ENCODE data around the gene ULK2. TPM values are rescaled to one million over a fixed set of nuclear protein-coding genes. Genes with fewer than 3 reads are reported as not detected.
"Not testable (repeated sequence)": the region's sequence is repeated elsewhere in the genome, so short reads cannot be mapped to it uniquely, and the experiment has no call there.

Gene ULK2
- total RNA-seq, 1 donor from 2014 or later = 25.7 TPM

DNA sequence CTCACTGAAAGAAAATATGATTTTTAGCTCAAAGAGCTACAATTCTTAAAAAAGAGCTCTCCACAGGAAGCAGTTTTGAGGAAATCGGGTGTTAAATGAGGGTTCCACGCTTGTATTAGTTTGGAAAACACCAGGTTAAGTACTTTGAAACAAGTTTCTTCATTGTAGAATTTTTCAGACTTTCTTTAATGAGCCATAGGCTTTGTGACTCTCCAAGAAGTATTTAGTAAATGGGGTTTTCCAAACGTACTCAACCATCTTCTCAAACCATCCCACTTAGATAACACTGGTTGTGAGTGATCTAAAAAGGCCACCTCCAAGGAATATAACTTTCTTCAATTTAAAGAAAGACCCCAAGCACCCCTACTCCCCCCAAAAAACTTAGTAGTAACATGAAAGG, 2.7 kb downstream of the ULK2 start:
- no peak for DNase-seq (ENCODE audit: extremely low spot score, unreplicated experiment)
- Mint-ChIP-seq H3K4me3 (peak overlapping the region; percentile 19), H3K27me3 (no peaks in the 10 kb centered on the region), H3K9me3 (no peaks in the 10 kb centered on the region), H3K4me1 (ENCODE audit: unreplicated experiment) (peaks cover 16% of the 10 kb centered on the region), H3K36me3 (peaks cover 8% of the 10 kb centered on the region), H3K27ac (no peak overlapping the region)
- TF ChIP-seq, protein P1, sequence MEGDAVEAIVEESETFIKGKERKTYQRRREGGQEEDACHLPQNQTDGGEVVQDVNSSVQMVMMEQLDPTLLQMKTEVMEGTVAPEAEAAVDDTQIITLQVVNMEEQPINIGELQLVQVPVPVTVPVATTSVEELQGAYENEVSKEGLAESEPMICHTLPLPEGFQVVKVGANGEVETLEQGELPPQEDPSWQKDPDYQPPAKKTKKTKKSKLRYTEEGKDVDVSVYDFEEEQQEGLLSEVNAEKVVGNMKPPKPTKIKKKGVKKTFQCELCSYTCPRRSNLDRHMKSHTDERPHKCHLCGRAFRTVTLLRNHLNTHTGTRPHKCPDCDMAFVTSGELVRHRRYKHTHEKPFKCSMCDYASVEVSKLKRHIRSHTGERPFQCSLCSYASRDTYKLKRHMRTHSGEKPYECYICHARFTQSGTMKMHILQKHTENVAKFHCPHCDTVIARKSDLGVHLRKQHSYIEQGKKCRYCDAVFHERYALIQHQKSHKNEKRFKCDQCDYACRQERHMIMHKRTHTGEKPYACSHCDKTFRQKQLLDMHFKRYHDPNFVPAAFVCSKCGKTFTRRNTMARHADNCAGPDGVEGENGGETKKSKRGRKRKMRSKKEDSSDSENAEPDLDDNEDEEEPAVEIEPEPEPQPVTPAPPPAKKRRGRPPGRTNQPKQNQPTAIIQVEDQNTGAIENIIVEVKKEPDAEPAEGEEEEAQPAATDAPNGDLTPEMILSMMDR (conservative IDR thresholded peaks at IDR 0.05) = no peak

DNA sequence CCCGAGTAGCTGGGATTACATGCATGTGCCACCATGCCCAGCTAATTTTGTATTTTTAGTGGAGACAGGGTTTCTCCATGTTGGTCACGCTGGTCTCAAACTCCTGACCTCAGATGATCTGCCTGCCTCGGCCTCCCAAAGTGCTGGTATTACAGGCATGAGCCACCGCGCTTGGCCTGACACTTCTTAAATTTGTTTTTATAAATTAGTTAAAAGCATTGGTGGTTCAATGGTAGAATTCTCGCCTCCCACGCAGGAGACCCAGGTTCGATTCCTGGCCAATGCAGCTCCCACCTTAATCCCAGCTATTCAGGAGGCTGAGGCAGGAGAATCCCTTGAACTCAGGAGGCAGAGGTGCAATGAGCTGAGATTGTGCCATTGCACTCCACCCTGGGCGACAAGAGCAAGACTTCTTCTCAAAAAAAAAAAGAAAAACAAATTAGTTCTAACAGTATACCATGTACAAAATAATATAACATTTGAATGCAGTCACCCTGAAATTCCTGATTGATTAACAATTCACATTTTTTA, 7.0 kb downstream of the ULK2 start:
- DNase-seq (ENCODE audit: extremely low spot score, unreplicated experiment) = peak; percentile 18
- peaks cover 20% of the 10 kb centered on the region for H3K36me3 Mint-ChIP-seq
- not testable (repeated sequence) for H3K9me3 Mint-ChIP-seq; H3K27me3 Mint-ChIP-seq; H3K4me1 Mint-ChIP-seq (ENCODE audit: unreplicated experiment); H3K27ac Mint-ChIP-seq; H3K4me3 Mint-ChIP-seq

DNA sequence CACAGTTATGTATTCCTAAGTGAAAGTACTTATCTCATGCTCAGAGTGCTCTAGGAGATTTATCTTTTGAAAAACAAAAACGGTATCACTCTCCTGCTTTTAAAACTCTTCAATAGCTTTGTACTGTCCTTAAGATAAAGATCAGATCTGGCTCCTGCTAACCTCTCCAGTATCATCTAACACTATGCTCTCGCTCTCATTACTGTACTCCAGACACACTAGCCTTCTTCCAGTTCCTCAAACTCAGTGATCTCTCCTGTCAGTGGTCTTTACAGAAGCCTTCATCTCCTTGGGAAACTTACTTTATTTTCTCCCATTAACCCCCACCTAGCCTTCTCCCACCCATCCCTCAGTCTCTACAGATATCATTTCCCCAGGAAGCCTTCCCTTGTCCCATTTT, 10.1 kb downstream of the ULK2 start:
- H3K9me3 Mint-ChIP-seq = no peaks in the 10 kb centered on the region
- H3K4me3 Mint-ChIP-seq = no peak overlapping the region
- TF ChIP-seq, protein P1 (conservative IDR thresholded peaks at IDR 0.05) = no peak
- H3K27me3 Mint-ChIP-seq = no peaks in the 10 kb centered on the region
- no peaks in the 10 kb centered on the region for H3K4me1 Mint-ChIP-seq (ENCODE audit: unreplicated experiment)
- DNase-seq (ENCODE audit: extremely low spot score, unreplicated experiment) = no peak
- no peak overlapping the region for H3K27ac Mint-ChIP-seq
- peaks cover 28% of the 10 kb centered on the region for H3K36me3 Mint-ChIP-seq

DNA sequence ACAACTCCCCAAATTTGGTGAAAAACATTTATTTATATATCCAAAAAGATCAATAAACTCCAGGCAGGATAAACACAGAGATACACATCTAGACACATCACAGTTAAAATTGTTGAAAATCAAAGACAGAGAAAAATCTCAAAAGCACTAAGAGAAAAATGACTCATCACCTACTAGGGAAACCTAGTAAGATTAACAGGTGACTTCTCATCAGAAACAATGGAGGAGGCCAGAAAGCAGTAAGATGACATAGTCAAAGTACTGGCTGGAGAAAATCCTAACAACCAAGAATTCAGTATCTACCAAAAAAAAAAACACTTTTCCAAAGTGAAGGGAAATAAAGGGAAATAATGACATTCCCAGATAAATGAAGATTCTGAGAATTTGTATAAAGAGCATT, 33.8 kb downstream of the ULK2 start:
- TF ChIP-seq, protein P1 (conservative IDR thresholded peaks at IDR 0.05) = no peak
- Mint-ChIP-seq H3K36me3 (peaks cover 31% of the 10 kb centered on the region), H3K4me3 (no peak overlapping the region)

DNA sequence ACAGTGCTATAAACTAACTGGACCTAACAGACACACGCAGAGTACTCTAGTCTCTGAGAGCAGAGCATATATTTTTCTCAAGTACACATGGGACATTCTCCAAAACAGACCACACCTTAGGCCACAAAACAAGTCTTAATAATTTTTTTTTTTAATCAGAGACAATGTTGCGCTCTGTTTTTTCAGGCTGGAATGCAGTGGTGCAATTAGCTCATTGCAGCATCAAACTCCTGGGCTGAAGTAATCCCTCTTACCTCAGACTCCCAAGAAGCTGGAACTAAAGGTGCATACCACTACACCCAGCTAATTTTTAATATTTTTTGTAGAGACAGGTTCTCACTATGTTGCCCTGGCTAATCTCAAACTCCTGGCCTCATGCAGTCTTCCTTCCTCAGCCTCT, 37.7 kb downstream of the ULK2 start:
- no peak overlapping the region for H3K27ac Mint-ChIP-seq
- H3K4me1 Mint-ChIP-seq (ENCODE audit: unreplicated experiment) = no peaks in the 10 kb centered on the region
- no peaks in the 10 kb centered on the region for H3K27me3 Mint-ChIP-seq
- TF ChIP-seq, protein P1 (conservative IDR thresholded peaks at IDR 0.05) = no peak
- no peaks in the 10 kb centered on the region for H3K9me3 Mint-ChIP-seq
- no peak for DNase-seq (ENCODE audit: extremely low spot score, unreplicated experiment)
- peaks cover 36% of the 10 kb centered on the region for H3K36me3 Mint-ChIP-seq
- no peak overlapping the region for H3K4me3 Mint-ChIP-seq

More for the DNA sequence above, 33.8 kb downstream of the ULK2 start:
- H3K27me3 Mint-ChIP-seq = no peaks in the 10 kb centered on the region
- H3K27ac Mint-ChIP-seq = no peak overlapping the region
- no peak for DNase-seq (ENCODE audit: extremely low spot score, unreplicated experiment)
- H3K4me1 Mint-ChIP-seq (ENCODE audit: unreplicated experiment) = no peaks in the 10 kb centered on the region
- no peaks in the 10 kb centered on the region for H3K9me3 Mint-ChIP-seq

DNA sequence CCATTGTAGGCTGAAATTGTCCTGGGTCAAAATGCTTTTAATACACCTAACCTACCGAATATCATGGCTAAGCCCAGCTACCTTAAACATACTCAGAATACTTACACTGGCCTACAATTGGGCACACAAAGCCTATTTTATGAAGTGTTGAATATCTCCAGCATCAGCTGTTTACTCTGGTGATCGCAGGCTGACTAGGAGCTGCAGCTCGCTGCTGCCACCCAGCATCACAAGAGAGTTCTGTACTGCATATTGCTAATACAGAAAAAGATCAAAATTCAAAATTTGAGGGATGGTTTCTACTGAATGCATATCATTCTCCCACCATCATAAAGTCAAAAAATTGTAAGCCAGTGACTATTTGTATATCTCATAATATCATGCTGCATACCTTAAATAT, 55.3 kb downstream of the ULK2 start:
- TF ChIP-seq, protein P1 (conservative IDR thresholded peaks at IDR 0.05) = peak; percentile 32
- Mint-ChIP-seq H3K27ac (no peak overlapping the region), H3K9me3 (no peaks in the 10 kb centered on the region), H3K4me3 (no peak overlapping the region), H3K36me3 (peaks cover 34% of the 10 kb centered on the region), H3K4me1 (ENCODE audit: unreplicated experiment) (no peaks in the 10 kb centered on the region), H3K27me3 (no peaks in the 10 kb centered on the region)
- no peak for DNase-seq (ENCODE audit: extremely low spot score, unreplicated experiment)

All from type B pancreatic cell (in vitro differentiated cells).